HG03354 (cell line): ENCODE measurements around the gene NCAM1.
"Not testable (repeated sequence)": the region's sequence is repeated elsewhere in the genome, so short reads cannot be mapped to it uniquely, and the experiment has no call there.

Source experiments
- ATAC-seq: cut with Tn5 transposase; IDR thresholded peaks from one replicate; pipeline ENCODE4 v1.9.1; 2021; ENCODE audit warnings: mild to moderate bottlenecking; ENCODE audit not compliant: unreplicated experiment, poor library complexity, severe bottlenecking

Gene NCAM1

GRCh38 chr11:112961146-112961668, at the start of gene NCAM1:
Gene NCAM1 (plus strand): TSS chr11:112961420.
- ATAC-seq: no peak

- ATAC-seq: no peak
These were observed 38.6 kb upstream of the NCAM1 start for GRCh38 chr11:112922606-112923005.

GRCh38 chr11:112924836-112925235, 36.4 kb upstream of the NCAM1 start:
- ATAC-seq: not testable (repeated sequence)

- no peak for ATAC-seq
These were observed 35.5 kb upstream of the NCAM1 start for GRCh38 chr11:112925516-112926310.

GRCh38 chr11:112928136-112928535, 33.1 kb upstream of the NCAM1 start:
- no peak for ATAC-seq

- ATAC-seq: no peak
These were observed 31.8 kb upstream of the NCAM1 start for GRCh38 chr11:112929432-112929831.

- ATAC-seq: no peak
These were observed 29.5 kb upstream of the NCAM1 start for GRCh38 chr11:112931703-112932102.

GRCh38 chr11:112932593-112932992, 28.6 kb upstream of the NCAM1 start:
- ATAC-seq: no peak

GRCh38 chr11:112933970-112934369, 27.2 kb upstream of the NCAM1 start:
- ATAC-seq: no peak

- ATAC-seq: no peak
These were observed 20.1 kb upstream of the NCAM1 start for GRCh38 chr11:112941104-112941503.

GRCh38 chr11:112942966-112943643, 18.1 kb upstream of the NCAM1 start:
- ATAC-seq: no peak

GRCh38 chr11:112946866-112947265, 14.4 kb upstream of the NCAM1 start:
- ATAC-seq: no peak

- no peak for ATAC-seq
These were observed 11.2 kb upstream of the NCAM1 start for GRCh38 chr11:112949781-112950575.

- no peak for ATAC-seq
These were observed 2.5 kb upstream of the NCAM1 start for GRCh38 chr11:112958670-112959069.

- no peak for ATAC-seq
These were observed 745 bp downstream of the NCAM1 start for GRCh38 chr11:112961751-112962578.

- no peak for ATAC-seq
These were observed 1.6 kb downstream of the NCAM1 start for GRCh38 chr11:112962579-112963367.

GRCh38 chr11:112963368-112963955, 2.2 kb downstream of the NCAM1 start:
- no peak for ATAC-seq

GRCh38 chr11:112965656-112966055, 4.4 kb downstream of the NCAM1 start:
- ATAC-seq: no peak
